PFSK-1 (cell line): ENCODE results near the gene FAM20A.

Experiments used
- FOXP2 ChIP-seq: optimal IDR thresholded peaks from 2 replicates; pipeline ENCODE3; 2011; ENCODE audit warnings: borderline replicate concordance, control low read depth, inconsistent platforms; ENCODE audit not compliant: insufficient read depth; ENCODE audit errors: extremely low read length, extremely low read depth
- POLR2AphosphoS5 ChIP-seq: IDR thresholded peaks from 2 replicates; pipeline ENCODE4 v1.6.1; 2012; ENCODE audit warnings: low read depth, mild to moderate bottlenecking, control low read depth, low read length, moderate library complexity
- SIN3A ChIP-seq: IDR thresholded peaks from 2 replicates; pipeline ENCODE4 v1.6.1; 2012; ENCODE audit warnings: mild to moderate bottlenecking, low read length, moderate library complexity, borderline replicate concordance; ENCODE audit not compliant: insufficient read depth
- TAF1 ChIP-seq: IDR thresholded peaks from 2 replicates; pipeline ENCODE4 v1.6.1; 2012; ENCODE audit warnings: low read length, control low read depth, borderline replicate concordance; ENCODE audit not compliant: insufficient read depth
- TF ChIP-seq, protein P1 (sequence below), 2 experiments: IDR thresholded peaks; 2 replicates each; pipeline versions ENCODE4 v1.6.1 to v1.8.0; 2011 to 2012; ENCODE audit warnings: low read depth in 2 of 2, low read length in 2 of 2, control low read depth in 1 of 2, inconsistent platforms in 1 of 2, mild to moderate bottlenecking in 1 of 2, moderate library complexity in 1 of 2; ENCODE audit not compliant: insufficient read depth in 1 of 2

DNA sequence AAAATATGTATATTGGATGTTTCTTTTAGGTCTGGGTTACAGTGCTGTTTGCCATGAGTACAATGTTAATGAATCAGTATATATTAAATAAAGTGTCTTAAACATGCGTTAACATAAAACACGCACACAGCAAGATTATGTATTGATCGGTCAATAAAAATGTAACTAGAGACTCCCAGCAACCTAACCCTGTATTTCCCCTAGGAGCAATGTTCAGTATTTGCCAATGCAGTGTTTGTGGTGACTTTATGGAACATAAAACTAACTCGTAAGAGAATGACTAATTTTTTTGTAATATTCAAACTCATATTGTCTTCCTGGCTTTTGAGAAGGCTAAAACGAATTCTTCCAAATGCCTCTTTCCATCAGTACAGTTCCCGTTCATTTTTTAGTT lies 66.5 kb downstream of the FAM20A start:
- TF ChIP-seq POLR2AphosphoS5 (no peak), TAF1 (no peak), SIN3A (no peak), FOXP2 (no peak)
- TF ChIP-seq, protein P1, sequence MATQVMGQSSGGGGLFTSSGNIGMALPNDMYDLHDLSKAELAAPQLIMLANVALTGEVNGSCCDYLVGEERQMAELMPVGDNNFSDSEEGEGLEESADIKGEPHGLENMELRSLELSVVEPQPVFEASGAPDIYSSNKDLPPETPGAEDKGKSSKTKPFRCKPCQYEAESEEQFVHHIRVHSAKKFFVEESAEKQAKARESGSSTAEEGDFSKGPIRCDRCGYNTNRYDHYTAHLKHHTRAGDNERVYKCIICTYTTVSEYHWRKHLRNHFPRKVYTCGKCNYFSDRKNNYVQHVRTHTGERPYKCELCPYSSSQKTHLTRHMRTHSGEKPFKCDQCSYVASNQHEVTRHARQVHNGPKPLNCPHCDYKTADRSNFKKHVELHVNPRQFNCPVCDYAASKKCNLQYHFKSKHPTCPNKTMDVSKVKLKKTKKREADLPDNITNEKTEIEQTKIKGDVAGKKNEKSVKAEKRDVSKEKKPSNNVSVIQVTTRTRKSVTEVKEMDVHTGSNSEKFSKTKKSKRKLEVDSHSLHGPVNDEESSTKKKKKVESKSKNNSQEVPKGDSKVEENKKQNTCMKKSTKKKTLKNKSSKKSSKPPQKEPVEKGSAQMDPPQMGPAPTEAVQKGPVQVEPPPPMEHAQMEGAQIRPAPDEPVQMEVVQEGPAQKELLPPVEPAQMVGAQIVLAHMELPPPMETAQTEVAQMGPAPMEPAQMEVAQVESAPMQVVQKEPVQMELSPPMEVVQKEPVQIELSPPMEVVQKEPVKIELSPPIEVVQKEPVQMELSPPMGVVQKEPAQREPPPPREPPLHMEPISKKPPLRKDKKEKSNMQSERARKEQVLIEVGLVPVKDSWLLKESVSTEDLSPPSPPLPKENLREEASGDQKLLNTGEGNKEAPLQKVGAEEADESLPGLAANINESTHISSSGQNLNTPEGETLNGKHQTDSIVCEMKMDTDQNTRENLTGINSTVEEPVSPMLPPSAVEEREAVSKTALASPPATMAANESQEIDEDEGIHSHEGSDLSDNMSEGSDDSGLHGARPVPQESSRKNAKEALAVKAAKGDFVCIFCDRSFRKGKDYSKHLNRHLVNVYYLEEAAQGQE (IDR thresholded peaks at IDR 0.05; ENCODE audit: insufficient read depth in 1 of 2, low read depth in 2 of 2, low read length in 2 of 2) = no peak
